IMR-90 (cell line): ENCODE data around the gene MRAP2. TPM values are rescaled to one million over a fixed set of nuclear protein-coding genes. Genes with fewer than 3 reads are reported as not detected.

ENCODE experiments used
- ATAC-seq: fragments of 200-7000 bp; cut with Tn5 transposase; 2 replicates; pipeline ENCODE4 v1.9.1; 2020; ENCODE audit warnings: low read depth, mild to moderate bottlenecking, moderate library complexity
- BruUV-seq: library from RNA; stranded (reverse); fragments of 400-500 nt; replicated peaks from 2 replicates; lab custom pipeline; 2021; lab: Mats Ljungman, UMichigan
- CTCF ChIA-PET: fragments of 300-600 bp; formaldehyde crosslinking; extraction: SDS; loops from one replicate; lab custom pipeline; 2021; ENCODE audit warnings: antibody characterized with exemption; lab: Yijun Ruan, JAX
- POLR2A ChIA-PET: fragments of 300-600 bp; sonication (Branson Sonifier 250); formaldehyde crosslinking; loops from one replicate; lab custom pipeline; 2022; ENCODE audit warnings: antibody characterized with exemption; ENCODE audit not compliant: unreplicated experiment; lab: Charles Lee
- DNase-seq: peaks from one replicate; pipeline ENCODE4 v3.0.0; 2013
- H2AFZ ChIP-seq: replicated peaks from 2 replicates; pipeline ENCODE3; 2013; ENCODE audit warnings: low read length, mild to moderate bottlenecking; ENCODE audit not compliant: poor library complexity
- H2AK5ac ChIP-seq: 2 replicates; pipeline ENCODE4 v1.6.1; 2013; ENCODE audit warnings: low read depth, low read length, inconsistent platforms
- H2AK9ac ChIP-seq: replicated peaks from 2 replicates; pipeline ENCODE3; 2013; ENCODE audit warnings: mild to moderate bottlenecking, low read depth, low read length, moderate library complexity; ENCODE audit not compliant: poor library complexity
- H2BK120ac ChIP-seq: 2 replicates; pipeline ENCODE4 v1.6.1; 2013; ENCODE audit warnings: low read depth, low read length, inconsistent platforms
- H2BK15ac ChIP-seq: 3 replicates; pipeline ENCODE4 v1.6.1; 2013; ENCODE audit warnings: low read depth, low read length, inconsistent platforms
- H2BK20ac ChIP-seq: 2 replicates; pipeline ENCODE4 v1.6.1; 2013; ENCODE audit warnings: low read depth, mild to moderate bottlenecking, inconsistent platforms, low read length, moderate library complexity
- H2BK5ac ChIP-seq: 2 replicates; pipeline ENCODE4 v1.6.1; 2013; ENCODE audit warnings: mild to moderate bottlenecking, low read depth, low read length, inconsistent platforms; ENCODE audit not compliant: poor library complexity, severe bottlenecking
- H3K14ac ChIP-seq: replicated peaks from 2 replicates; pipeline ENCODE4 v1.6.1; 2013; ENCODE audit warnings: low read depth, low read length, inconsistent platforms
- H3K18ac ChIP-seq: 2 replicates; pipeline ENCODE4 v1.6.1; 2013; ENCODE audit warnings: low read depth, low read length, control low read depth
- H3K23ac ChIP-seq: 2 replicates; pipeline ENCODE4 v1.6.1; 2013; ENCODE audit warnings: low read depth, low read length, inconsistent platforms
- H3K27ac ChIP-seq: 2 replicates; pipeline ENCODE4 v1.5.1; 2013; ENCODE audit warnings: mild to moderate bottlenecking, control low read depth, low read length; ENCODE audit not compliant: insufficient read depth
- H3K27me3 ChIP-seq: 2 replicates; pipeline ENCODE4 v1.6.1; 2013; ENCODE audit warnings: low read length; ENCODE audit not compliant: control insufficient read depth, insufficient read depth
- H3K36me3 ChIP-seq: 2 replicates; pipeline ENCODE4 v1.6.1; 2013; ENCODE audit warnings: low read length, mixed read lengths; ENCODE audit not compliant: control insufficient read depth, insufficient read depth
- H3K4ac ChIP-seq: 2 replicates; pipeline ENCODE4 v1.6.1; 2013; ENCODE audit warnings: low read depth, low read length, inconsistent platforms
- H3K4me1 ChIP-seq: 2 replicates; pipeline ENCODE4 v1.6.1; 2013; ENCODE audit warnings: low read length, mixed read lengths; ENCODE audit not compliant: control insufficient read depth, insufficient read depth
- H3K4me2 ChIP-seq: 2 replicates; pipeline ENCODE4 v1.6.1; 2013; ENCODE audit warnings: low read depth, mild to moderate bottlenecking, control low read depth, low read length, moderate library complexity
- H3K4me3 ChIP-seq: 2 replicates; pipeline ENCODE4 v1.5.1; 2013; ENCODE audit warnings: low read depth, mild to moderate bottlenecking, control low read depth, low read length, moderate library complexity; ENCODE audit not compliant: insufficient read depth
- H3K56ac ChIP-seq: 2 replicates; pipeline ENCODE4 v1.6.1; 2013; ENCODE audit warnings: low read length, inconsistent platforms; ENCODE audit not compliant: insufficient read depth; ENCODE audit errors: extremely low read depth
- H3K79me1 ChIP-seq, 2 experiments: 2 replicates each; pipeline ENCODE4 v1.6.1; 2013; ENCODE audit warnings: low read length in 2 of 2, inconsistent platforms in 1 of 2, low read depth in 1 of 2
- H3K9ac ChIP-seq: 2 replicates; pipeline ENCODE4 v1.6.1; 2013; ENCODE audit warnings: low read depth, low read length, control low read depth
- H3K9me1 ChIP-seq: 2 replicates; pipeline ENCODE4 v1.6.1; 2013; ENCODE audit warnings: low read length, inconsistent platforms; ENCODE audit not compliant: insufficient read depth
- H3K9me3 ChIP-seq: 2 replicates; pipeline ENCODE4 v1.6.1; 2013; ENCODE audit warnings: low read length; ENCODE audit not compliant: control insufficient read depth, insufficient read depth
- H4K20me1 ChIP-seq: 2 replicates; pipeline ENCODE4 v1.6.1; 2013; ENCODE audit warnings: low read length, inconsistent platforms; ENCODE audit not compliant: insufficient read depth
- H4K5ac ChIP-seq: 2 replicates; pipeline ENCODE4 v1.6.1; 2013; ENCODE audit warnings: mild to moderate bottlenecking, low read depth, low read length, control low read depth
- H4K8ac ChIP-seq, 2 experiments: 2 replicates each; pipeline ENCODE4 v1.6.1; 2013; ENCODE audit warnings: low read depth in 2 of 2, low read length in 2 of 2, control low read depth in 1 of 2, inconsistent platforms in 1 of 2
- H4K91ac ChIP-seq: 2 replicates; pipeline ENCODE4 v1.6.1; 2013; ENCODE audit warnings: low read depth, low read length, inconsistent platforms; ENCODE audit not compliant: insufficient read depth
- BHLHE40 ChIP-seq: fragments of 150-350 bp; IDR thresholded peaks from 2 replicates; pipeline ENCODE4 v1.6.1; 2016; ENCODE audit warnings: mild to moderate bottlenecking, low read depth, low read length
- CEBPB ChIP-seq: IDR thresholded peaks from 2 replicates; pipeline ENCODE4 v1.6.1; 2012; ENCODE audit warnings: low read depth, low read length, improper control_type of control experiment
- CHD1 ChIP-seq: IDR thresholded peaks from 2 replicates; pipeline ENCODE4 v1.6.1; 2012; ENCODE audit warnings: low read depth, low read length, improper control_type of control experiment
- FOS ChIP-seq: fragments of 150-350 bp; IDR thresholded peaks from 2 replicates; pipeline ENCODE4 v1.6.1; 2016; ENCODE audit warnings: low read depth, low read length
- MAFK ChIP-seq: IDR thresholded peaks from 2 replicates; pipeline ENCODE4 v1.6.1; 2012; ENCODE audit warnings: low read depth, low read length, improper control_type of control experiment
- MAZ ChIP-seq: IDR thresholded peaks from 2 replicates; pipeline ENCODE4 v1.6.1; 2012; ENCODE audit warnings: low read depth, mild to moderate bottlenecking, low read length, improper control_type of control experiment, moderate library complexity, borderline replicate concordance
- MXI1 ChIP-seq: IDR thresholded peaks from 2 replicates; pipeline ENCODE4 v1.6.1; 2012; ENCODE audit warnings: low read depth, mild to moderate bottlenecking, low read length, moderate library complexity, borderline replicate concordance
- NFE2L2 ChIP-seq: fragments of 150-350 bp; IDR thresholded peaks from 2 replicates; pipeline ENCODE4 v1.6.1; 2016; ENCODE audit warnings: low read depth, mild to moderate bottlenecking, low read length
- POLR2A ChIP-seq: IDR thresholded peaks from 2 replicates; pipeline ENCODE4 v1.6.1; 2012; ENCODE audit warnings: mild to moderate bottlenecking, low read depth, low read length
- RAD21 ChIP-seq: IDR thresholded peaks from 2 replicates; pipeline ENCODE4 v1.6.1; 2012; ENCODE audit warnings: low read length, improper control_type of control experiment
- RCOR1 ChIP-seq: IDR thresholded peaks from 2 replicates; pipeline ENCODE4 v1.6.1; 2012; ENCODE audit warnings: mild to moderate bottlenecking, low read length, improper control_type of control experiment; ENCODE audit not compliant: insufficient replicate concordance
- RFX5 ChIP-seq: IDR thresholded peaks from 2 replicates; pipeline ENCODE4 v1.8.0; 2012; ENCODE audit warnings: low read depth, mild to moderate bottlenecking, low read length, moderate library complexity
- SMC3 ChIP-seq: fragments of 150-350 bp; IDR thresholded peaks from 2 replicates; pipeline ENCODE4 v1.6.1; 2016; ENCODE audit warnings: low read depth, mild to moderate bottlenecking, antibody characterized with exemption, low read length, moderate library complexity
- WGBS, 2 experiments: methylation state at CpG; one replicate each; pipeline versions ENCODE4 v1.1.5 to v1.1.7; 2013; ENCODE audit warnings: missing lambda C conversion rate in 2 of 2; ENCODE audit not compliant: insufficient read length in 1 of 2; ENCODE audit errors: extremely low coverage in 2 of 2; 5-methylcytosine and 5-hydroxymethylcytosine counted together
- dilution Hi-C: fragments of 300-500 bp; cut with HindIII; formaldehyde crosslinking; loops from one replicate; pipeline ENCODE4 v1.14.3; 2018; ENCODE audit warnings: low sequenced_read_pairs; ENCODE audit not compliant: unreplicated experiment
- in situ Hi-C: fragments of 300-500 bp; cut with MboI; formaldehyde crosslinking; loops from 3 replicates; pipeline ENCODE4 v1.14.3; 2019; ENCODE audit warnings: low sequenced_read_pairs, inconsistent platforms, mixed read lengths
- intact Hi-C: fragments of 100-400 bp; cut with micrococcal nuclease; formaldehyde crosslinking; loops from 2 replicates; pipeline ENCODE4 v1.10.0; 2022
- polyA plus RNA-seq, 3 experiments: library from polyadenylated mRNA; depleted of rRNA; stranded (reverse); fragments of >200 nt; gene quantifications; 2 replicates each; pipeline ENCODE4 v1.2.3, GENCODE V29; 2012; ENCODE audit warnings: low replicate concordance in 1 of 3
- total RNA-seq: library from RNA; depleted of rRNA; stranded (reverse); fragments of >200 nt; gene quantifications from 2 replicates; pipeline ENCODE4 v1.2.3, GENCODE V29; 2012
- TF ChIP-seq, protein P1 (sequence below): conservative IDR thresholded peaks from 2 replicates; pipeline ENCODE4 v1.5.1; 2012; ENCODE audit warnings: mild to moderate bottlenecking, low read depth, low read length, improper control_type of control experiment
- TF ChIP-seq, protein P2 (sequence below): fragments of 150-350 bp; IDR thresholded peaks from 2 replicates; pipeline ENCODE4 v1.6.1; 2016; ENCODE audit warnings: low read depth, mild to moderate bottlenecking, low read length, moderate library complexity, borderline replicate concordance
- TF ChIP-seq, protein P3 (sequence below): fragments of 150-350 bp; IDR thresholded peaks from 2 replicates; pipeline ENCODE4 v1.6.1; 2017; ENCODE audit warnings: mild to moderate bottlenecking, antibody characterized with exemption, low read length, low read depth

Gene MRAP2
- total and polyA plus RNA-seq, 2 of the 4 experiments (the other 2 are of a cell fraction): 0.03 TPM; not detected in 1

DNA sequence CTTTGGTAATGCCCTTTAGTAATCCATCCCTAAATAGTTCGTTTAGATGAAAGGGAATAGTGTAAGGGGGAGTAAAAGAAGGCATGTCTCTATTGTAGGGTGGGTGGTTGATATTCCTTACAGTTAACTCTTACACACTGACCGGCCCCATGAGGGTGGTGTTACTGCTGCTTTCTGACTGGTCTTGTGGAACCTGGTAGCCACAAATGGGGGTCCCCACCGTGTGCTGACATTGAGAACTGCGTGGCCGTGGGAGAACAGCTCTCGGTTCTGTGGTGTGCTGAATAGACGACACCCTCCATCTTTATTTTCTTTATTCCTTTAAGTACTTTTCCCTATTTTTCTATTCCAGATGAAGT, 19.3 kb downstream of the MRAP2 start:
- CTCF ChIA-PET: no interaction called here
- intact Hi-C loops (no loop called here), dilution Hi-C loops (no loop called here), in situ Hi-C loops (no loop called here)
- Histone ChIP-seq H2AFZ (no peak overlapping the region), H3K9ac (no peak overlapping the region), H2BK15ac (no peak overlapping the region), H2AK9ac (no peak overlapping the region), H3K4me2 (no peak overlapping the region), H3K23ac (no peak overlapping the region), H3K4me3 (no peak overlapping the region), H2AK5ac (no peak overlapping the region), H2BK20ac (no peak overlapping the region), H4K5ac (no peak overlapping the region), H3K4me1 (no peaks in the 10 kb centered on the region), H4K20me1 (no peaks in the 10 kb centered on the region), H3K14ac (no peak overlapping the region), H3K27me3 (no peaks in the 10 kb centered on the region; the same call in none of the 2 replicates), H3K4ac (no peak overlapping the region), H3K56ac (no peak overlapping the region), H4K91ac (no peak overlapping the region), H3K27ac (no peak overlapping the region), H3K9me3 (no peaks in the 10 kb centered on the region), H3K18ac (no peak overlapping the region), H4K8ac (no peak overlapping the region), H3K79me1 (no peaks in the 10 kb centered on the region), H2BK120ac (no peak overlapping the region), H3K9me1 (no peaks in the 10 kb centered on the region), H3K36me3 (no peaks in the 10 kb centered on the region), H2BK5ac (no peak overlapping the region)
- POLR2A ChIA-PET: no interaction called here
- WGBS, 2 experiments: no CpG with 5 or more reads among the region's 7 CpGs
- ATAC-seq: no peak
- TF ChIP-seq MAZ (no peak), RAD21 (no peak), FOS (no peak), CEBPB (no peak), SMC3 (no peak), RCOR1 (no peak), MAFK (no peak), MXI1 (no peak), CHD1 (no peak), POLR2A (no peak), BHLHE40 (no peak), NFE2L2 (no peak), RFX5 (no peak)
- TF ChIP-seq, protein P1, sequence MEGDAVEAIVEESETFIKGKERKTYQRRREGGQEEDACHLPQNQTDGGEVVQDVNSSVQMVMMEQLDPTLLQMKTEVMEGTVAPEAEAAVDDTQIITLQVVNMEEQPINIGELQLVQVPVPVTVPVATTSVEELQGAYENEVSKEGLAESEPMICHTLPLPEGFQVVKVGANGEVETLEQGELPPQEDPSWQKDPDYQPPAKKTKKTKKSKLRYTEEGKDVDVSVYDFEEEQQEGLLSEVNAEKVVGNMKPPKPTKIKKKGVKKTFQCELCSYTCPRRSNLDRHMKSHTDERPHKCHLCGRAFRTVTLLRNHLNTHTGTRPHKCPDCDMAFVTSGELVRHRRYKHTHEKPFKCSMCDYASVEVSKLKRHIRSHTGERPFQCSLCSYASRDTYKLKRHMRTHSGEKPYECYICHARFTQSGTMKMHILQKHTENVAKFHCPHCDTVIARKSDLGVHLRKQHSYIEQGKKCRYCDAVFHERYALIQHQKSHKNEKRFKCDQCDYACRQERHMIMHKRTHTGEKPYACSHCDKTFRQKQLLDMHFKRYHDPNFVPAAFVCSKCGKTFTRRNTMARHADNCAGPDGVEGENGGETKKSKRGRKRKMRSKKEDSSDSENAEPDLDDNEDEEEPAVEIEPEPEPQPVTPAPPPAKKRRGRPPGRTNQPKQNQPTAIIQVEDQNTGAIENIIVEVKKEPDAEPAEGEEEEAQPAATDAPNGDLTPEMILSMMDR: no peak
- TF ChIP-seq, protein P2, sequence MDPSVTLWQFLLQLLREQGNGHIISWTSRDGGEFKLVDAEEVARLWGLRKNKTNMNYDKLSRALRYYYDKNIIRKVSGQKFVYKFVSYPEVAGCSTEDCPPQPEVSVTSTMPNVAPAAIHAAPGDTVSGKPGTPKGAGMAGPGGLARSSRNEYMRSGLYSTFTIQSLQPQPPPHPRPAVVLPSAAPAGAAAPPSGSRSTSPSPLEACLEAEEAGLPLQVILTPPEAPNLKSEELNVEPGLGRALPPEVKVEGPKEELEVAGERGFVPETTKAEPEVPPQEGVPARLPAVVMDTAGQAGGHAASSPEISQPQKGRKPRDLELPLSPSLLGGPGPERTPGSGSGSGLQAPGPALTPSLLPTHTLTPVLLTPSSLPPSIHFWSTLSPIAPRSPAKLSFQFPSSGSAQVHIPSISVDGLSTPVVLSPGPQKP: no peak
- TF ChIP-seq, protein P3, sequence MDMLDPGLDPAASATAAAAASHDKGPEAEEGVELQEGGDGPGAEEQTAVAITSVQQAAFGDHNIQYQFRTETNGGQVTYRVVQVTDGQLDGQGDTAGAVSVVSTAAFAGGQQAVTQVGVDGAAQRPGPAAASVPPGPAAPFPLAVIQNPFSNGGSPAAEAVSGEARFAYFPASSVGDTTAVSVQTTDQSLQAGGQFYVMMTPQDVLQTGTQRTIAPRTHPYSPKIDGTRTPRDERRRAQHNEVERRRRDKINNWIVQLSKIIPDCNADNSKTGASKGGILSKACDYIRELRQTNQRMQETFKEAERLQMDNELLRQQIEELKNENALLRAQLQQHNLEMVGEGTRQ: no peak
- no TSS peak for BruUV-seq
- no peak for DNase-seq
